T-helper 1 cell treated with Interleukin-12 subunit alpha and Interleukin-12 subunit beta and Interleukin-4 antibody, amounts not matched to agents 30 ng/mL and 1 ng/mL, for 36 hours (primary cell): Measurements from ENCODE around the gene TJP2. TPM values are rescaled to one million over a fixed set of nuclear protein-coding genes. Genes with fewer than 3 reads are reported as not detected.

Source experiments
- intact Hi-C: fragments of 100-400 bp; cut with micrococcal nuclease; formaldehyde crosslinking; loops from one replicate; pipeline ENCODE4 v1.15.1; 2024
- total RNA-seq: library from RNA; stranded (reverse); gene quantifications from 2 replicates; pipeline ENCODE4 v1.2.3, GENCODE V29; 2022

The TJP2 gene
- total RNA-seq, 1 donor from 2014 or later = 24.5 TPM

DNA sequence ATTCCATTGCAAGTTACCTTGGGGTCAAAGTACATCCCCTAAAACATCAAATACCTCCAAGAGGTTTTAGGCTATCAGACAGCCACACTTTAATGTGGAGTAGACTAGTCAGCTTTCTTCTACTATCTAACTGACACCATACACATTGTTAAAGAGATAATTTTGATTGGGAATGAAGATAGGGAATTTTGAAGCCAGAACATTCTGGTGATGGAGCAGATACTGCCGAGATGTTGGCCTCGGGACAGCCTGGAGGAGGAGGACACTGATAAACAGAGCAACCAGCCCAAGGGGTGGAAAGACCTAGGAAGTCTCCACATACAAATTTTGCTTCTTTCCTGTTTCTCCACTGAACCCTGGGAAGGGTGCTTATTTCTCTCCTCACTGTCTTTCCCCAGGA, 14.9 kb downstream of the TJP2 start:
- intact Hi-C loops = loop anchor here (1.0 kb wide), 1 partner anchor 9 kb away; no protein-coding TSS in a partner anchor

DNA sequence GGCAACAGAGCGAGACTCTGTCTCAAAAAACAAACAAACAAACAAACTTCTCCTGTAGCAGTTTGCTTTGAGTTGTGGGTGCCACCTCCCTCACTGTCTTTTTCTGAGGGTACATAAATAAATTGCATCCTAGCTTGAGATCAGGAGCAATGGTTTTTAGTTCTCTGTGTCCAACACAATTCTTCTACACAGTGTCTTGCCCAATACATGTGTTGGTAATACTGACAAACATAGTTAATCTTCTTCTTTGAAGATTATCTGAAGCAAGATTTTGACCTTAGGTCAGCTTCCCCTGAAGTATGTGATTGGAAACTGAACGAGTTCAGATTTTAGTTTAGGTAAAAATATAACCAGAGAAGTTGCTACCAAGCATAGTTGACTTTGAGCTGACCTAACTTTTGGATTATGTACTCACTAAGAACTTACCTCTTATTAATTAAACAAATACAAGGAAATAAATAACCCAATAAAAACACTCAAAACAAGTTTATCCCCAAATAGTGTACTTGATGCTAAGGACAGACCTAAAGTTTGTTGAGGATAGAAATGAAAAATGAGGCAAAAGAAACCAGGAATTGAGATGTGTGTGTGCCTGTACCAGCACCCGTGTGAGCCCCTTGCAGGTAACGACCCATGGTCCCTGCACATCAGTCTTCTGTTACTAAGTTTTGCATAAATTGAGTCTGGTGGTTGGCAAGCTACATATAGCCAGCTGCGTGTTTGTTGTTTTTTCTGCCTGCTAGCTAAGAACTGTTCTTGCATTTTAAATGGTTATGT, 16.2 kb downstream of the TJP2 start:
- intact Hi-C loops = loop anchor here (10.0 kb wide), 1 partner anchor 415 kb away; no protein-coding TSS in a partner anchor

DNA sequence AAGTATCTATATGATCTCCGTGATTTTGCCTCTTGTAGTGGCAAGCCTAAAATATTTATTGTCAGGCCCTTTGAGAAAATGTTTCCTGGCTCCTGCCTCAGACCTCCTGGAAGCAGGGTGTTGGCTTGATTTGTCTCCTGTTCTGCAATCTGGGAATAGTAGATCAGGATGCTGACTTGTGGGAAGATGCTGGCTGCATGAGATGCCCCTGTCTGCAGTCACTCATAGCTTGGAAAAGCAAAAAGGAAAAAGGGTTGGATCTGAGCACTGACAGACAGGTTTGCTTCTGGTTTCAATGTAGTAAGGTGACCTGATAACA, 16.7 kb downstream of the TJP2 start:
- intact Hi-C loops = loop anchor here (10.0 kb wide), 1 partner anchor 416 kb away; no protein-coding TSS in a partner anchor

DNA sequence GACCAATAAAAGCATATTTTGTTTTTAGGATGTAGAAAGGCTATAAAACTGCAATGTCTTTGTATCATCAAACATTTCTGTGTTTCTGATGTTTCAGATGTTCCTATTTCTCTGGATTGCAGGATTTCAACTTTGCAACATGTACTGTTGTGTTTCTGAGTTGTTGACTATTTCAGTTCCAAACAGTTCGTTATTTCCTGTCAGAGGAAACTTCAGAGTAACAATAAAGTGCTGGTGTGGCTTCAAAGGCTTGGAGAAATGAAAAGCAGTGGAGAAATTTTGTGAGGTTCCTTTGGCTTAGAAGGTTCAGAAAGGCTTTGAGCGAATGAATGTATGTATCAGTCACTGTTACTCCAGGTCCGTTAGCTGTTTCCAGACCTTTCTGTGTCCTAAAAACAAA, 17.2 kb downstream of the TJP2 start:
- intact Hi-C loops = loop anchor here (10.0 kb wide), 1 partner anchor 416 kb away; no protein-coding TSS in a partner anchor

DNA sequence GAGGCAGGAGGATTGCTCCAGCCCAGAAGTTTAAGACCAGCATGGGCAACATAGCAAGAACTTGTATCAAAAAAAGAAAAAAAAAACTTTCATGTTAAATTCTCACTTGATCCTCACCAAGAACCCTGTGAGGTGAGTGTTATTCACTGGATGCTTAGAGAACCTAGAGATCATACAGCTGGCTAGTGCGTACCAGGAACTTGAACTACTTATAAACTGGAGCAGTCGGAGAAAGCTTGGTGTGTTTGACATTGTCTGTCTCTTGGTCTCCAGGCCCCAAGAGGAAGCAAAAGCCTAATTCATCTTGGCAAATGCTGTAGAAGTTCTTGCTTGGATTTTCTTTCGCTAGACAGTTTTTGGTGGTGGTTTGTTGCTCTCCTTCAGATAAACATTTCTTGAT, 18.1 kb downstream of the TJP2 start:
- intact Hi-C loops = loop anchor here (2.0 to 10.0 kb wide), 2 partner anchors 155 to 417 kb away; no protein-coding TSS in a partner anchor

DNA sequence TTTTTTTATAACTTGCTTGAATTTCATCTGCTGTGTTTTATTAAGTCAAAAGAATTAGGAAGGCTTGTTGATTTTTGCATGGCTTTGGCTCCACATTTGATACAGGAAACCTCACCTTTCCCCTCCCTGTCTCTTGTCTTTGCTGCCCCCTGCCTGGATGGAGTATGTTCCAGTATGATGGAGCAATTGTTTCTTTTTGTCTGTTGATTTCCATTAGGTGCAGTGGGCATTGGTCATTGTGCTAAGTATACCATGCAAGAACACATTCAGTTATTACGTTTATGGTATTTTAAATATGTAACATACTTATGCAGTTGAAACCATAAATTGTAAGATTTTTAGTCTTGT, 19.6 kb downstream of the TJP2 start:
- intact Hi-C loops = loop anchor here (1.0 to 10.0 kb wide), 10 partner anchors 13 to 609 kb away; no protein-coding TSS in a partner anchor

DNA sequence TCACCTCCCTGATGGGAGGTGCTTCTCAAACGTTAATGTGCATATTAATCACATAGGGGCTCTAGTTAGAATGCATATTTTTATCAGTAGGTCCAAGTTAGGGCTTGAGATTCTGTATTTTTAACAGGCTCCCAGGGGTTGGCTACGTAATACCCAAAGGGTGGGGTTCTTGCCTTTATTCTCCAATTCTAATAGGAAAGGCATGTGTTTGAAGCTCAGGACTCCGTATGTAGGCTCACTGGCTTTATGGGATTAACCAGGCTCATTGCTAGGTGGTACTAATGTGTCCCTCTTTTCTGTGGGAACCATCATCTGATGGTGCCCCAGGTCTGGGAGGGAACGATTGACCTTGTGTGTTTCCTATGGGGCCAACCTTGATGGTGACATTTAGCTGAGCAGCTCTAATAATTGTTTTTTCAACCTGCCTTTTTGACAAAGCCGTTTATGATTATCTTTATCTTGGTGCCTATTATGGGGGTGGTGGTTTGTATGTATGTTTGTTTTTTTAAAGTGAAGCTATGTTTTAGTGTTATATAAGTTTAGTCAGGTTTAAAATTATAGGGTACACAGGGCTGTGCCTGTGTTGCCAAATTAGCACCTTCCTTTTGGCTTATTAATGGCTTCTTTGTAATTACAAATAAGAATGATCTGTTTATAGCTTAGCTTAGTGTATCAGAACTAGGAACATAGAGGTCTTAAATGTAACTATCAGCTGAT, 20.8 kb downstream of the TJP2 start:
- intact Hi-C loops = loop anchor here (10.0 kb wide), 1 partner anchor 420 kb away; no protein-coding TSS in a partner anchor

DNA sequence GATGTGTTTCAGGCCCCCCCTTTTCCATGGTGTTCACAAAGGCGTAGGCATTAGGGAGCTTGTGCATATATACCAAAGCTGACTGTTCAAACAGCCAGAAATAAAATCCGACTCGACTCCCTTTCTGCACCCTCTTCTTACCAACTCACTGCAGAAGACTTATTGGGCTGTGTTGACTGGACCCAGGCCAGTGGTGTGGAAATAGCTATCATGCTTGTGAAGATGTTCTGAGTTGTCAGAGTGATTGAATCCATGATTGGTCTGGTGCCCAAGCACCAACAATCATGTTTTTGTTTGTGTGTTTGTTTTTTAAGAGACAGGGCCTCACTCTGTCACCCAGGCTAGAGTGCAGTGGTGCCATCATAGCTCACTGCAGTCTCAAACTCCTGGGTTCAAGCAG, 21.6 kb downstream of the TJP2 start:
- intact Hi-C loops = loop anchor here (10.0 kb wide), 1 partner anchor 421 kb away; no protein-coding TSS in a partner anchor

DNA sequence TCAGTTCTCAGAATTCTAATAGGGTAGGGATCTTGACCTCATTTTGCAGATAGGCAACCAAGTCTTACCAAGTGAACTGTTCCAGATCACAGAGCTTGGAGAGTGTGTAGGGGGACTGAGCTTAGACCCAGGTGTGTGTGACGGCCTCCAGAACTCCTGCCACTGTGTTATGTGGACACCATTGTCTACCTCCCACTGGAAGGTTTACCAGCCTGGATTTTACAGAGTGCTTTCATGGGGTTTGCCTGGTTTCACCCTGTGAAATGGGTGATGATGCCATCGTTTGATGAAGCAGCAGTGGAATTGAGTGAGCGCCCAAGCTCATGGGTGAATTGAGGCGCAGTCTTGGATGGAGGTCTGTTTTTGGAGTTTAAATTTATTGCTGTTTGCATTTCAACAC, 23.6 kb downstream of the TJP2 start:
- intact Hi-C loops = loop anchor here (10.0 kb wide), 1 partner anchor 423 kb away; no protein-coding TSS in a partner anchor

DNA sequence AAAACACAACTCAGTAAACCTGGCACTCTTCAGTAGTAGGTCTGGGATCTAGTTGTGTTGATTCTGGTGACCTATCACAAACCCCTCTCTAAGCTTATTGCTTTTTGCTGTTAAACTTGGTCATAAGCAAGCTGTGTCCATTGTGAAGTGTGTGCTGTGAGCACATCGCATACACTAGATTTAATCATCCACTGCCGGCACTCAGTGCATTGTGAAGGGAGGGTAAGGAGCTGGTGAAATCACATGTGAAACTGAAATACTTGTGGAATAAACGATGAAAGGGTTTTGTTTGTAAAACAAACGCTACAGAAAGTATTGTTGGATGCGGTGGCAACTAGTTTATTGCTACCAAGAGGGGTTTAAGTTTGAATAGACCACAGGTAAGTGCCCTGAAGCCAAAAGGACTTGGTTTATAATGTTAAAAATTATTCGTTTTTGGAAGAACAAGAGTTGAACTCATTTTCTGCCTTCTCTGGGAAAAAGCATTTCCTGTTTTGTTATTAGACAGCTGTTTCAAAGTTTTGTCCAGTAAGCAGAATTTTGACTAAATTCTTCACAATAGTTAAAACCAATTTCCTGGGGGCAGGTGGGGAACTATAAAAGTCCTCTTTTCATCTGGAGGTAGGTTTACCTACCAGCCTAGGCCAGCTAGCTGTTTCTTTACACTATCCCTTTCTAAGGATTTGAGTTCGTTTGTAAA, 24.6 kb downstream of the TJP2 start:
- intact Hi-C loops = loop anchor here (10.0 kb wide), 1 partner anchor 424 kb away; no protein-coding TSS in a partner anchor

DNA sequence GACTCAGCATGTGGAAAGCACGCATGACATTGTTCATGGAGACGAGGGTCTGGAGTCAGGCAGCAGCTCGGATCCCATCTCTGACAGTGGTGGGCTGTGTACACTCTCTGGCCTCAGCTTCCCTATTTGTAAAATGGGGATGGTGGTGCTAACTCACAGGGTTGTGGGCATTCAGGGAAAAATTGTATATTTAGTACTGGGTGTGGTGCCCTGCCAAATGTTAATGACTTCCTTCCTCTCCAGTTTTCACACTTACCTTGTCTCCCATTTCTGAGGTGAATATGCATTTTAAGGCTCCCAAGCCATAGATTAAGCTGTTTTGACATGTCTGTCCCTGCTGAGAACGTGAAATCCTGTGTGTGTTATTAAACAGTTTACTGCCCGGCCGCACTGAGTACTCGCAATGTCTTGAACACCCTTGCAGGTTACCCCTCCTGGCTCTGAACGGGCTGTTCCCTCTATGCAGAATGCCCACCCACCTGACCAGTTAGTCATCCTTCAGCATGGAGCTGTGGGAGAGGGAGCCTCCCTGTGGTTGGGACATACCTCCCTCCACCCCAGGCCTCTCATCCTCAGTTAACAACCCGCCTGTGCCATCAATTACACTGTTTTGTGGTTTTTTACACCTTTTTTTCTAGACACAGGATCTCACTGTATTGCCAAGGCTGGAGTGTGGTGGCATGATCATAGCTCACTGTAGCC, 25.8 kb downstream of the TJP2 start:
- intact Hi-C loops = loop anchor here (10.0 kb wide), 1 partner anchor 425 kb away; no protein-coding TSS in a partner anchor

DNA sequence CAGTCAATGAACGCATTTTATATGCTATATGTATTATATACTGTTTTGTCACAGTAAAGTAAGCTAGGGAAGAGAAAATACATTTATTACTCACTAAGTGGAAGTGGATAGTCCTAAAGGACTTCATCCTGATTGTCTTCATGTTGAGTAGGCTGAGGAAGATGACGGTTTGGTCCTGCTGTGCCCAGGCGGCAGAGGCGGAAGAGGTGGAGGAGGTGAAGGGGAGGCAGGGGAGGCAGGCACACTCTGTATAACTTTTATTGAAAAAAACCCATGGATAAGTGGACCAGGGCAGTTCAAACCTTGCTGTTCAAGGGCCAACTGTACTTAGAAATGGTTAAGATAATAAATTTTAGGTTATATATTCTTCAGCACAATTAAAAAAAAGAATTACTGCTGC, 28.5 kb downstream of the TJP2 start:
- intact Hi-C loops = no loop called here

DNA sequence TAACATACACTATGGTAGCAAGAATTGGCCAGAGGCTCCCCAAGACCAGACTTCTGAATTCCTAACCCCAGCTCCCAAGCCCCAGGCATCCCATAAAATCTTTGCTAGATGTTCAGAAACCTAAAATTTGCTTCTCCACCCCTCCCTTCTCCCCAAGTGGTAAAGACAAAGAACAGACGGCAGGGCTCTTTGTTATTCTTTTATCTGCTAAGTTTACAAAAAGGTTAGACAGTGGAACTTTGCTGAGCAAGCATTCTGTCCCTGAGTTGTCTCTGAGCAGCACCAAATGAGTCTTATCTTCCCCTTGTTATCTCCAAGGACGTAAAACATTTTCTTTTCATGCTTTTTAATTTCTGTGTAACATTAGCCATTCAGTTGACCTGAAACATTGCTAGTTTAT, 30.2 kb downstream of the TJP2 start:
- intact Hi-C loops = no loop called here

DNA sequence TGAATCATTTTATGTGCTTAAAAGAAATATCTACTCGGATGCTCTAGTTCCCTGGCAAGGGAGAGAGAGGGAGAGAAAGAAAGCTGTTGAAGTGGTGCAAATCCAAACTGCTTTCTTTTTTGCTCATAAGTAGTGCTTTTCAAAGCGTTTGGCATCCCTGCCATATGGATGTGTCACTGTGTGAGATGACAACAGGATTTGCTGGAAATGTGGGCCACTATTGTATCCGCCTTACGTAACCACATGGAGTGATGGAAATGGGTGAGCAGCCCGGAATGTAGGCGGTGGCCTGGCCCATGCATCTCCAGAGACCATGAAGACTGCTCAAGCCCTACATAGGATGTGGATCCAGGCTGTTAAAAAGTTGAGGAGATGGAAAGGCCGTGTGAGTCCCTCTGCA, 30.8 kb downstream of the TJP2 start:
- intact Hi-C loops = no loop called here

DNA sequence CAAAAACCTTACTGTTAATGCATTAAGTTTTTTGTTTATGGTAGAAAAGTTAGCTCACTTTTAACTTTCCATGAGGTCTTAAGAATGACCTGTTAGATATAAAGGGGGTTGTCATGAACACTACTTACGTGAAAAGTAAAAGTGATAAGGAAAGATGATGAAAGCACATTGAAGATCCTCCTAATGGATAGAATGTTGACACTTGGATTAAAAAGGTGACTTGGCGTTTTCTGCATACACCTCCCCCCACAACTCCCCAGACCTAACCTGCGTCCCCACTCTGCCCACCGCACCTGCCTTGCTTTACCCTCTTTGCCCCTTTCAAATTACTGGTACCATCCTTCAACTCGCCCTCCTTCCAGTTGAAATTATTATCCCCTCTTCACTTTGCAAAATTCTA, 32.0 kb downstream of the TJP2 start:
- intact Hi-C loops = no loop called here

DNA sequence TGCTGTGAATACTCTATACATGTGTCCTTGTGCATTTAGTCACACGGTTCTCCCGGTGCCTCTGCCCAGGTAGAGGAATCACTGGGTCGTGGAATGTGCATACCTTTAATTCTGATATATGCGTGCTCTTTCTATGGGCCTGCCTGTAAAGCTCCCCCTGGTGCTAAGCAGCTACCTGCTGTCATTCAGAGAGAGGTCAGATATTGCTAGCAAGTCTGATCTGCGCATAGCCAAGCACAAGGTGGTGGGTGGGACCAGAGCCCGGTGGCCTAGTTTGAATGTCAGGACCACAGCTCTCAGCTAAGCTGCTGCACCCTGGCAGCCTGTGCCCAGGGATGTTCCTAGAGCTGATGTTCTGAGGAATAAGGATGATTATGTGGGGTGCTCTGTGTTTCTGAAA, 33.4 kb downstream of the TJP2 start:
- intact Hi-C loops = no loop called here

DNA sequence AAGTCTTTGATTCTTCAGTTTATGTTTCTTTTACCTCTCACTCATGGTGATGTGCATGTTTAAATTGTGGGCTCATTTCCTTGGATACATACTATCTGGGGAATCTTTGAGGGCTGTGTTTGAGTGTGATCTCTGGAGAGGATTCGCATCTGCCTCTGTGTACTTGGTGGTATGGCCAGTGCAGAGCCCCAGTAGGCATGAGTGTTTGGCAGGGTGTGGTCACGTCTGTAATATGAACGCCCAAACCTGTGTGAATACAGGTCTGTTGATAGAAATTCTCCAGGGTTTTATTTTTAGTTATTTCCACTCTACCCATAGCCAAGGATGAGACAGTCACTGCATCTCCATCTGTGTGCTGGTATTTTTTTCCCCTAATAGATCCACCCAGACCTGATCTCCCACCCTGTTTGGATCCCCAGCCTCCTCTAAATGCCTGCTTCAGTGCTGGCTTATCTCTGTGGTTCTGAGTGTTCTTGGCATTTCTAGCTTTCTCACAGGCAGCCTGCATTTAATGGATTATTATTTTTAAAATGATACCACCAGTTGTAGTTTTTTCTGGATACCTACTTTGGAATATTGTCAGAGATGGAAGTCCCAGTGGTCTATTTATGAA, 37.5 kb downstream of the TJP2 start:
- intact Hi-C loops = no loop called here

DNA sequence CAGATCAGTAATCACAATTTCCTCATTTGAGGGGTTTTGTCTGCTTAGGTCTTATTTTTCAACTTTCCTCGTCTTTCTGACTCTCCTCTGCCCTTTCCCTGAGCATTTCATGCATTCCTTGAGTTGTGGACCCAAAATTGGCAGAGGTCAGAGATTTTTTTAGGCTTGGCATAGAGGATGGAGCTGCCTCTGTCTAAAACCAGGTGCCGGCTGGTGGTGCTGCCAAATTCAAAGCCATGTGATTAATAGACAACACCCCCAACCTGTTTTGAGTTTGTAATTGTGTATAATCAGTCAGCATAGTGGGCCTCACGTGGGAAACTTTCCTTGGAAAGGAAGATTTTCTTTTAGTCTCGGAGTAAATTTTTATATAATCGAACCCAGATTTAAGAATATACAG, 39.6 kb downstream of the TJP2 start:
- intact Hi-C loops = no loop called here

DNA sequence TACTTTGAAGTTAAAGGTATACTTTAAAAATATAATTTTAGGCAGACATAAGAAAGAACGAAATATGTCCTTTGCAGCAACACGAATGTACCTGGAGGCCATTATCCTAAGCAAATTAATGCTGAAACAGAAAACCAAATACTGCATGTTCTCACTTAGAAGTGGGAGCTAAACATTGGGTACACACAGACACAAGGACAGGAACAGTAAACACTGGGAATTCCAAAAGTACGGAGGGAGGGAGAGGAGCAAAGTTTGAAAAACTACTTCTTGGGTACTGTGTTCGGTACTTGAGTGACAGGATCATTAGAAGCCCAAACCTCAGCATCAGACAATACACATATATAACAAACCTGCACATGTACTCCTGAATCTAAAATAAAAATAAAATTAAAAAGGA, 40.9 kb downstream of the TJP2 start:
- intact Hi-C loops = no loop called here

DNA sequence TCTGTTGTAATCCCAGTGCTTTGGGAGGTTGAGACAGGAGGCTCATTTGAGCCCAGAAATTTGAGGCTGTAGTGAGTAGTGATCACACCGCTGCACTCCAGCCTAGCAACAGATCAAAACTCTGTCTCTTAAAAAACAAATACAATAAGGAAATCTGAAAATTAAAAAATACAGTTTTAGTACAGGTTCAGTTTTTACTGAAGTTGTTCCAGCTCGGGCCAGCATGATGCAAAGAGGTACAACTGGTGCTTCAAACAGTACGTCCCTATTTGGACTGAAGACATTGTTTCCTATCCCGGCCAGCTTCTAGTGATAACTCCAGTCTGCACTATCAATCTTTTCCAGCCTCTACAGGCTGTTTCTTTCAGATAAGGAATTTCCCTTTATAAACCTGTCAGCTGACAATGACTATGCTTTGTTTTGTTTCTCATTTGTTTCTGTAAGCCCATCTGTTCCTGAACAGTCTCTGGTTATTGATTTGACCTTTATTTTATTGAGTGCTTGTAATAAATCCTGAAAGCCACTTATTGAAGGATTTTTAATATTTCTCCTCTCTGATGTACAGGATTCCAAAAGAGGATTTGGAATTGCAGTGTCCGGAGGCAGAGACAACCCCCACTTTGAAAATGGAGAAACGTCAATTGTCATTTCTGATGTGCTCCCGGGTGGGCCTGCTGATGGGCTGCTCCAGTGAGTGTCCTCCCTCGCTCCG, 41.9 kb downstream of the TJP2 start:
- intact Hi-C loops = no loop called here
